Measurements from ENCODE around the gene ZFPM1.
A peak's percentile ranks its signal among the peaks of the same experiment; 100 is the strongest.

ZFPM1 gene

DNA sequence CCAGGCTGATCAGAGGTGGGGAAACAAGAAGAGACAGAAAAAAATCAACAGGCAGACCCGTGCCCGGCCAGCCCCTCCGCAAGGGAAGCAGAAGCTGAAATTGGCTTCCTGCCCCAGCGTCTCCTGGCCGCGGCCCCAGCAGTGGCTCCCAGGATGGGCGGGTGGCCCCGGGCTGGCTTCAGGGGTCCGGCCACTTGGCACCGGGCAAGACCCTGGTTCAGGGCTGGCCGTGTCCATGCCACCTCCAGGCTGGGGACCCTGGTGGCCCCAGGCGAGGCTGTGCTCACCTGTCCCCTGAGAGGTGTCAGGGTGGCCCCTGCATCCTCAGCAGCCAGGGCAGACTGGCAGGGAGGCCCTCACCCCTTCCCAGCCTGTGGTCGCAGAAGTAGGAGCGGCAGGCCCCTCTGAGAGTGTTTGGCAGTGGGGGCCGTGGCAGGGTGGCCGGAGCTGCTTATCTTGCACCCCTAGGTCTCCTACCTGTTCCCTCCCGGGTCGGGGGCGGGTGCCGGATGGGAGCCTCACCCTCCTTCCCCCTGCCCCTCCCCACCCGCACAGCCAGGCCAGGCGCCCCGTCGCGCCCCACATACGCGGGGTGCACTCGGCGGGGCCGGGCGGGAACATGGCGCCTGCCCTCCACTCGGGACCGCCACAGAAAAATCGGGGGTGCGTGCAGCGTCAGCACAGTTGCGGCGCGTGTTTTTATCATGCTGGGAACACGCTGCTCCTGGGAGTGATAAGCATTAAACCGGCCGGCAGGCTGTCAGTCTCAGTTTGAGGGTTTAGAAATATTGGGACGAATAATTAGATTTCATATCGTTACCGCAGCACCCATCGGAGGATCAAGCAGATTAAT is 70.5 kb downstream of the ZFPM1 start:
- no peak overlapping the region for H3K9ac ChIP-seq (ENCODE audit: low read depth, low read length, poor library complexity)
- no peak overlapping the region for H3K14ac ChIP-seq (ENCODE audit: low read length)
- no peak overlapping the region for H2BK12ac ChIP-seq (ENCODE audit: low read length)
- peak overlapping the region; percentile 28 for H3K18ac ChIP-seq (ENCODE audit: low read length)
- H3K4me1 ChIP-seq (ENCODE audit: control insufficient read depth in 2 of 2, insufficient read depth in 1 of 2, low read depth in 1 of 2, low read length in 2 of 2) = peaks cover 3 to 14% of the 10 kb centered on the region in 2 donors
- H4K91ac ChIP-seq (ENCODE audit: low read depth, low read length, poor library complexity) = peak overlapping the region; percentile 43
- no peak overlapping the region for H2AFZ ChIP-seq (ENCODE audit: low read length)
- no peak overlapping the region for H2BK120ac ChIP-seq (ENCODE audit: low read depth, low read length)
- H2AK5ac ChIP-seq (ENCODE audit: low read depth, low read length) = no peak overlapping the region
- DNase-seq (ENCODE audit: low spot score) = no peak
- no peaks in the 10 kb centered on the region for H3K36me3 ChIP-seq (replicated peaks in 1 of 2; ENCODE audit: control insufficient read depth in 2 of 2, insufficient read depth in 2 of 2, low read length in 2 of 2)
- no peak overlapping the region for H3K4me2 ChIP-seq (ENCODE audit: insufficient read depth, low read length, poor library complexity, severe bottlenecking)
- no peak overlapping the region for H3K4me3 ChIP-seq (ENCODE audit: low read length in 2 of 2)
- no peak overlapping the region for H3K4ac ChIP-seq (ENCODE audit: low read length)
- no peak overlapping the region for H4K8ac ChIP-seq (ENCODE audit: low read depth, low read length)
- H3K79me1 ChIP-seq (ENCODE audit: low read depth, low read length) = peaks cover 7% of the 10 kb centered on the region
- H3K27ac ChIP-seq (replicated peaks; ENCODE audit: low read length) = no peak overlapping the region
- peak overlapping the region; percentile 99 for H3K23ac ChIP-seq (ENCODE audit: low read depth, low read length, poor library complexity)
- no peaks in the 10 kb centered on the region for H3K27me3 ChIP-seq (ENCODE audit: control insufficient read depth in 3 of 3, insufficient read depth in 3 of 3, low read depth in 1 of 3, low read length in 3 of 3)
- H2BK5ac ChIP-seq (ENCODE audit: low read length) = no peak overlapping the region
- no peak overlapping the region for H2BK15ac ChIP-seq (ENCODE audit: low read length)
- H3K9me3 ChIP-seq (replicated peaks in 1 of 2; ENCODE audit: control insufficient read depth in 2 of 2, insufficient read depth in 1 of 2, low read depth in 1 of 2, low read length in 2 of 2) = no peaks in the 10 kb centered on the region
- WGBS, 2 donors (ENCODE audit: extremely low coverage in 2 of 2, insufficient read length in 2 of 2, insufficient replicate concordance in 1 of 2) = no CpG with 5 or more reads among the region's 47 CpGs

DNA sequence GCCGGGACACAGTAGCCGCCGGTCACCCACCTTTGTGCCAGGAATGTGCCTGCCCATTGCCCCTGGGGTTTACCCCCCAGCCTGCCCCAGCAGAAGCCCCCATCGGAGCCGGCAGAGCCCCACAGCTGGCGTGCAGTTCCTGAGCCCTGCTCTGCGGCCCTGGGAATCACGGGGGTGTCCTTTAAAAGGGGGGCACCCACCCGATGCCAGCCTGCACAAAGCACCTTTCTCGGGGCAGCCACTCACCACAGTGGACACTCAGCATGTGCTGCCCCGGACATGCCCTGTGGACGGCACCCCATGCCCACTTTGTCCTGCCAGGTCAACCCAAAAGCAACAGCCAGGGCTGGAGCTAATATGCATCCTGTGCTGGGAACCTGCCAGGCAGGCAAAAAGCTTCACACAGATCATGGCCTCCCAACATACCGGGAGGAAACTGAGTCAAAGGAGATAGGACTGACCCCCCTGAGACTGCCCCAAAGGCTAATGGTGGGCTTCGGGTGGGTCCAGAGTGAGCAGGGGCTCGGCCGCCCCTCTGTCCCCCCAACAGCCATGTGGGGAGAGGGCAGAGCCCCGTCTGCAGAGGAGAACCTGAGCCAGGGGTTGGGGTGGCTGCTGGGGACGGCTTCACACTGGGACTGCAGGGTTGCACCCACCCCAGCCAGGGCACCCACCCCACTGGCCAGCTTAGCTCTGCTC is 71.3 kb downstream of the ZFPM1 start:
- no peak for DNase-seq (ENCODE audit: low spot score)
- no peaks in the 10 kb centered on the region for H3K9me3 ChIP-seq (replicated peaks in 1 of 2; ENCODE audit: control insufficient read depth in 2 of 2, insufficient read depth in 1 of 2, low read depth in 1 of 2, low read length in 2 of 2)
- WGBS, 2 donors (ENCODE audit: extremely low coverage in 2 of 2, insufficient read length in 2 of 2, insufficient replicate concordance in 1 of 2) = no CpG with 5 or more reads among the region's 18 CpGs
- H2BK120ac ChIP-seq (ENCODE audit: low read depth, low read length) = no peak overlapping the region
- peak overlapping the region; percentile 91 for H3K23ac ChIP-seq (ENCODE audit: low read depth, low read length, poor library complexity)
- H3K4me1 ChIP-seq (ENCODE audit: control insufficient read depth in 2 of 2, insufficient read depth in 1 of 2, low read depth in 1 of 2, low read length in 2 of 2) = peaks cover 3 to 14% of the 10 kb centered on the region in 2 donors
- no peak overlapping the region for H3K27ac ChIP-seq (replicated peaks; ENCODE audit: low read length)
- no peak overlapping the region for H2BK5ac ChIP-seq (ENCODE audit: low read length)
- peak overlapping the region; percentile 75 for H3K14ac ChIP-seq (ENCODE audit: low read length)
- no peak overlapping the region for H3K4ac ChIP-seq (ENCODE audit: low read length)
- no peak overlapping the region for H3K9ac ChIP-seq (ENCODE audit: low read depth, low read length, poor library complexity)
- no peak overlapping the region for H2AFZ ChIP-seq (ENCODE audit: low read length)
- H2BK12ac ChIP-seq (ENCODE audit: low read length) = no peak overlapping the region
- no peak overlapping the region for H2AK5ac ChIP-seq (ENCODE audit: low read depth, low read length)
- H3K4me2 ChIP-seq (ENCODE audit: insufficient read depth, low read length, poor library complexity, severe bottlenecking) = no peak overlapping the region
- H3K79me1 ChIP-seq (ENCODE audit: low read depth, low read length) = peaks cover 7% of the 10 kb centered on the region
- H2BK15ac ChIP-seq (ENCODE audit: low read length) = no peak overlapping the region
- H3K4me3 ChIP-seq (ENCODE audit: low read length in 2 of 2) = no peak overlapping the region
- no peak overlapping the region for H4K91ac ChIP-seq (ENCODE audit: low read depth, low read length, poor library complexity)
- H3K18ac ChIP-seq (ENCODE audit: low read length) = peak overlapping the region; percentile 59
- H3K27me3 ChIP-seq (ENCODE audit: control insufficient read depth in 3 of 3, insufficient read depth in 3 of 3, low read depth in 1 of 3, low read length in 3 of 3) = no peaks in the 10 kb centered on the region
- no peaks in the 10 kb centered on the region for H3K36me3 ChIP-seq (replicated peaks in 1 of 2; ENCODE audit: control insufficient read depth in 2 of 2, insufficient read depth in 2 of 2, low read length in 2 of 2)
- H4K8ac ChIP-seq (ENCODE audit: low read depth, low read length) = no peak overlapping the region

GRCh38 chr16:88524973-88525662 is 72.0 kb downstream of the ZFPM1 start:
- H2BK120ac ChIP-seq (ENCODE audit: low read depth, low read length) = no peak overlapping the region
- H3K9me3 ChIP-seq (replicated peaks in 1 of 2; ENCODE audit: control insufficient read depth in 2 of 2, insufficient read depth in 1 of 2, low read depth in 1 of 2, low read length in 2 of 2) = no peaks in the 10 kb centered on the region
- H3K4me1 ChIP-seq (ENCODE audit: control insufficient read depth in 2 of 2, insufficient read depth in 1 of 2, low read depth in 1 of 2, low read length in 2 of 2) = peaks cover 3 to 14% of the 10 kb centered on the region in 2 donors
- no peaks in the 10 kb centered on the region for H3K36me3 ChIP-seq (replicated peaks in 1 of 2; ENCODE audit: control insufficient read depth in 2 of 2, insufficient read depth in 2 of 2, low read length in 2 of 2)
- no peaks in the 10 kb centered on the region for H3K27me3 ChIP-seq (ENCODE audit: control insufficient read depth in 3 of 3, insufficient read depth in 3 of 3, low read depth in 1 of 3, low read length in 3 of 3)
- H3K9ac ChIP-seq (ENCODE audit: low read depth, low read length, poor library complexity) = peak overlapping the region; percentile 44
- H3K27ac ChIP-seq (replicated peaks; ENCODE audit: low read length) = no peak overlapping the region
- no peak overlapping the region for H3K4ac ChIP-seq (ENCODE audit: low read length)
- H3K23ac ChIP-seq (ENCODE audit: low read depth, low read length, poor library complexity) = peak overlapping the region; percentile 94
- H2BK12ac ChIP-seq (ENCODE audit: low read length) = no peak overlapping the region
- WGBS, 2 donors (ENCODE audit: extremely low coverage in 2 of 2, insufficient read length in 2 of 2, insufficient replicate concordance in 1 of 2) = no CpG with 5 or more reads among the region's 18 CpGs
- peaks cover 7% of the 10 kb centered on the region for H3K79me1 ChIP-seq (ENCODE audit: low read depth, low read length)
- peak overlapping the region; percentile 3 for H4K91ac ChIP-seq (ENCODE audit: low read depth, low read length, poor library complexity)
- H3K18ac ChIP-seq (ENCODE audit: low read length) = no peak overlapping the region
- H2BK5ac ChIP-seq (ENCODE audit: low read length) = no peak overlapping the region
- no peak overlapping the region for H3K4me2 ChIP-seq (ENCODE audit: insufficient read depth, low read length, poor library complexity, severe bottlenecking)
- H2AFZ ChIP-seq (ENCODE audit: low read length) = no peak overlapping the region
- H3K14ac ChIP-seq (ENCODE audit: low read length) = peak overlapping the region; percentile 25
- no peak overlapping the region for H2BK15ac ChIP-seq (ENCODE audit: low read length)
- no peak overlapping the region for H4K8ac ChIP-seq (ENCODE audit: low read depth, low read length)
- no peak overlapping the region for H3K4me3 ChIP-seq (ENCODE audit: low read length in 2 of 2)
- H2AK5ac ChIP-seq (ENCODE audit: low read depth, low read length) = peak overlapping the region; percentile 37
- DNase-seq (ENCODE audit: low spot score) = no peak

DNA sequence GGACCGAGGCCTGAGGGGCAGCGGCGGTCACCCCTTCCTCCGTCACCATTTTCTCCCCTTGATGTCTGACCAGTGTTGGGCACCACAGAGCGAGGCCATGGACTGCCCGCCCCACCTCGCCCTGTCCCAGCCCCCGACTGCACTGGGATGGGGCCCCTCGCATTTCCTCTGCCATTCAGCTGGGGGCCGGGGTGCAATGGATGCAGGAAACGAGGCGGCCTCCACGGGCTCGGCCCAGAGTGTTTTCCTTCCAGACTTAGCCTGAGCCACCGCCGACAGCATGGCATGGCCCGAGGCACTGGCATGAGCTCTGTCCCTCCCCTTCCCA is 72.5 kb downstream of the ZFPM1 start:
- Histone ChIP-seq H3K18ac (ENCODE audit: low read length) (no peak overlapping the region), H3K23ac (ENCODE audit: low read depth, low read length, poor library complexity) (peak overlapping the region; percentile 94), H2AK5ac (ENCODE audit: low read depth, low read length) (peak overlapping the region; percentile 37), H3K4me1 (ENCODE audit: control insufficient read depth in 2 of 2, insufficient read depth in 1 of 2, low read depth in 1 of 2, low read length in 2 of 2) (peaks cover 3 to 14% of the 10 kb centered on the region in 2 donors), H2AFZ (ENCODE audit: low read length) (no peak overlapping the region), H4K91ac (ENCODE audit: low read depth, low read length, poor library complexity) (no peak overlapping the region), H3K27me3 (ENCODE audit: control insufficient read depth in 3 of 3, insufficient read depth in 3 of 3, low read depth in 1 of 3, low read length in 3 of 3) (no peaks in the 10 kb centered on the region), H3K9me3 (replicated peaks in 1 of 2; ENCODE audit: control insufficient read depth in 2 of 2, insufficient read depth in 1 of 2, low read depth in 1 of 2, low read length in 2 of 2) (no peaks in the 10 kb centered on the region), H2BK5ac (ENCODE audit: low read length) (no peak overlapping the region), H3K79me1 (ENCODE audit: low read depth, low read length) (peaks cover 7% of the 10 kb centered on the region), H3K27ac (replicated peaks; ENCODE audit: low read length) (no peak overlapping the region), H3K14ac (ENCODE audit: low read length) (peak overlapping the region; percentile 25), H3K36me3 (replicated peaks in 1 of 2; ENCODE audit: control insufficient read depth in 2 of 2, insufficient read depth in 2 of 2, low read length in 2 of 2) (no peaks in the 10 kb centered on the region), H3K9ac (ENCODE audit: low read depth, low read length, poor library complexity) (peak overlapping the region; percentile 44), H2BK15ac (ENCODE audit: low read length) (no peak overlapping the region), H2BK120ac (ENCODE audit: low read depth, low read length) (no peak overlapping the region), H3K4me3 (ENCODE audit: low read length in 2 of 2) (no peak overlapping the region), H2BK12ac (ENCODE audit: low read length) (no peak overlapping the region), H3K4me2 (ENCODE audit: insufficient read depth, low read length, poor library complexity, severe bottlenecking) (no peak overlapping the region), H3K4ac (ENCODE audit: low read length) (no peak overlapping the region), H4K8ac (ENCODE audit: low read depth, low read length) (no peak overlapping the region)
- no peak for DNase-seq (ENCODE audit: low spot score)
- no CpG with 5 or more reads among the region's 17 CpGs for WGBS, 2 donors (ENCODE audit: extremely low coverage in 2 of 2, insufficient read length in 2 of 2, insufficient replicate concordance in 1 of 2)
